ENCODE measurements around the gene OR52L1. TPM values are rescaled to one million over a fixed set of nuclear protein-coding genes. Genes with fewer than 3 reads are reported as not detected.
A peak's percentile ranks its signal among the peaks of the same experiment; 100 is the strongest.

OR52L1 gene
- total RNA-seq, 2 donors from 2014 or later: 0.33 TPM; not detected in 1

- Mint-ChIP-seq H3K27me3 (ENCODE audit: insufficient read depth) (no peaks in the 10 kb centered on the region), H3K9me3 (no peaks in the 10 kb centered on the region), H3K27ac (no peak overlapping the region), H3K4me1 (peaks cover 13% of the 10 kb centered on the region), H3K4me3 (no peak overlapping the region), H3K36me3 (ENCODE audit: low read depth) (no peaks in the 10 kb centered on the region)
- Histone ChIP-seq H3K4me1 (ENCODE audit: control insufficient read depth, insufficient read depth, low read length) (peaks cover 2% of the 10 kb centered on the region), H3K9ac (ENCODE audit: extremely low read depth, low read length, poor library complexity, severe bottlenecking) (no peak overlapping the region), H3K36me3 (ENCODE audit: control insufficient read depth, insufficient read depth, low read length) (no peaks in the 10 kb centered on the region), H3K4me3 (ENCODE audit: low read length) (no peak overlapping the region), H3K9me3 (ENCODE audit: control insufficient read depth, low read length) (no peaks in the 10 kb centered on the region), H3K27ac (ENCODE audit: low read depth, low read length) (no peak overlapping the region), H3K27me3 (ENCODE audit: control insufficient read depth, insufficient read depth, low read length, poor library complexity, severe bottlenecking) (no peaks in the 10 kb centered on the region)
- DNase-seq: no peak
- 85 to 100% methylated on average over 2 of the region's 2 CpGs for WGBS, 2 experiments (ENCODE audit: insufficient coverage in 1 of 2, insufficient read length in 1 of 2)
- no peak for TF ChIP-seq CTCF (conservative IDR thresholded peaks at IDR 0.05)
These were observed 38.3 kb upstream of the OR52L1 start for GRCh38 chr11:6025056-6025455.

GRCh38 chr11:6022956-6023355 lies 36.2 kb upstream of the OR52L1 start:
- Mint-ChIP-seq H3K36me3 (ENCODE audit: low read depth) (no peaks in the 10 kb centered on the region), H3K9me3 (no peaks in the 10 kb centered on the region), H3K4me1 (peaks cover 13% of the 10 kb centered on the region), H3K4me3 (no peak overlapping the region), H3K27me3 (ENCODE audit: insufficient read depth) (peaks cover 5% of the 10 kb centered on the region), H3K27ac (no peak overlapping the region)
- H3K4me3 ChIP-seq (ENCODE audit: low read length): no peak overlapping the region
- H3K9ac ChIP-seq (ENCODE audit: extremely low read depth, low read length, poor library complexity, severe bottlenecking): no peak overlapping the region
- WGBS, 2 experiments (ENCODE audit: insufficient coverage in 1 of 2, insufficient read length in 1 of 2): 9 to 16% methylated on average over 4 of the region's 4 CpGs
- H3K27ac ChIP-seq (ENCODE audit: low read depth, low read length): no peak overlapping the region
- no peaks in the 10 kb centered on the region for H3K9me3 ChIP-seq (ENCODE audit: control insufficient read depth, low read length)
- H3K36me3 ChIP-seq (ENCODE audit: control insufficient read depth, insufficient read depth, low read length): no peaks in the 10 kb centered on the region
- no peaks in the 10 kb centered on the region for H3K27me3 ChIP-seq (ENCODE audit: control insufficient read depth, insufficient read depth, low read length, poor library complexity, severe bottlenecking)
- peaks cover 2% of the 10 kb centered on the region for H3K4me1 ChIP-seq (ENCODE audit: control insufficient read depth, insufficient read depth, low read length)
- DNase-seq: peak; percentile 63
- TF ChIP-seq CTCF (conservative IDR thresholded peaks at IDR 0.05): peak; percentile 87

GRCh38 chr11:6013042-6013441 lies 26.3 kb upstream of the OR52L1 start:
- no peaks in the 10 kb centered on the region for H3K36me3 Mint-ChIP-seq (ENCODE audit: low read depth)
- Histone ChIP-seq H3K9me3 (ENCODE audit: control insufficient read depth, low read length) (peaks cover 13% of the 10 kb centered on the region), H3K4me1 (ENCODE audit: control insufficient read depth, insufficient read depth, low read length) (no peaks in the 10 kb centered on the region), H3K4me3 (ENCODE audit: low read length) (no peak overlapping the region), H3K9ac (ENCODE audit: extremely low read depth, low read length, poor library complexity, severe bottlenecking) (no peak overlapping the region), H3K27ac (ENCODE audit: low read depth, low read length) (no peak overlapping the region), H3K36me3 (ENCODE audit: control insufficient read depth, insufficient read depth, low read length) (no peaks in the 10 kb centered on the region), H3K27me3 (ENCODE audit: control insufficient read depth, insufficient read depth, low read length, poor library complexity, severe bottlenecking) (peaks cover 5% of the 10 kb centered on the region)
- 99% methylated on average over 3 of the region's 3 CpGs; no CpG with 5 or more reads in 1 of the 2 experiments for WGBS, 2 experiments (ENCODE audit: insufficient coverage in 1 of 2, insufficient read length in 1 of 2)
- no peaks in the 10 kb centered on the region for H3K9me3 Mint-ChIP-seq
- TF ChIP-seq CTCF (conservative IDR thresholded peaks at IDR 0.05): no peak
- no peak overlapping the region for H3K4me3 Mint-ChIP-seq
- H3K27ac Mint-ChIP-seq: no peak overlapping the region
- DNase-seq: no peak
- no peaks in the 10 kb centered on the region for H3K4me1 Mint-ChIP-seq
- H3K27me3 Mint-ChIP-seq (ENCODE audit: insufficient read depth): peaks cover 8% of the 10 kb centered on the region
